ENCODE data around the gene MESP2.

Gene MESP2

DNA sequence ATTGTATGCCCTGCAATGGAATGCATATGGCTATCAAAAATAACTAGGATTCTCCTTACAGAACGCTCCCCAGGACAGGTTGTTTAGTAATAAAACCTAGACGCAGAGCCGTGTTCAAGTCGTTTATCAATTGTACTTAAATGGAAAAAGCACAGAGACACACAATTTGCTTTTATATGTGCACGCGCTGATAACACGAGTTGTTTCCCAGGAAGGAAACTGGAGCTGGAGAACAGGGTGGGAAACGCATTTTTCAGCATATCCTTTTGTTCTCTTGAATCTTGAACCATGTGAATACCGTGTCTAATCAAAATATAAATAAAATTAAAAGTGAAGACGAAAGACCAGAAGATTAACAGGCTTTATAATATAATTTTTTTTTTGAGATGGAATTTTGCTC lies 42.2 kb downstream of the MESP2 start:
- no peak overlapping the region for H3K4me3 ChIP-seq (ENCODE audit: low read length)
- H3K4me1 ChIP-seq (ENCODE audit: control insufficient read depth, insufficient read depth, low read length), result no peaks in the 10 kb centered on the region
- H3K27ac ChIP-seq (ENCODE audit: low read depth, low read length), result no peak overlapping the region
- H3K9ac ChIP-seq (ENCODE audit: low read length), result no peak overlapping the region
- peaks cover 18% of the 10 kb centered on the region for H3K27me3 ChIP-seq (ENCODE audit: control insufficient read depth, insufficient read depth, low read length)
- H3K36me3 ChIP-seq (ENCODE audit: control insufficient read depth, insufficient read depth, low read length), result no peaks in the 10 kb centered on the region

DNA sequence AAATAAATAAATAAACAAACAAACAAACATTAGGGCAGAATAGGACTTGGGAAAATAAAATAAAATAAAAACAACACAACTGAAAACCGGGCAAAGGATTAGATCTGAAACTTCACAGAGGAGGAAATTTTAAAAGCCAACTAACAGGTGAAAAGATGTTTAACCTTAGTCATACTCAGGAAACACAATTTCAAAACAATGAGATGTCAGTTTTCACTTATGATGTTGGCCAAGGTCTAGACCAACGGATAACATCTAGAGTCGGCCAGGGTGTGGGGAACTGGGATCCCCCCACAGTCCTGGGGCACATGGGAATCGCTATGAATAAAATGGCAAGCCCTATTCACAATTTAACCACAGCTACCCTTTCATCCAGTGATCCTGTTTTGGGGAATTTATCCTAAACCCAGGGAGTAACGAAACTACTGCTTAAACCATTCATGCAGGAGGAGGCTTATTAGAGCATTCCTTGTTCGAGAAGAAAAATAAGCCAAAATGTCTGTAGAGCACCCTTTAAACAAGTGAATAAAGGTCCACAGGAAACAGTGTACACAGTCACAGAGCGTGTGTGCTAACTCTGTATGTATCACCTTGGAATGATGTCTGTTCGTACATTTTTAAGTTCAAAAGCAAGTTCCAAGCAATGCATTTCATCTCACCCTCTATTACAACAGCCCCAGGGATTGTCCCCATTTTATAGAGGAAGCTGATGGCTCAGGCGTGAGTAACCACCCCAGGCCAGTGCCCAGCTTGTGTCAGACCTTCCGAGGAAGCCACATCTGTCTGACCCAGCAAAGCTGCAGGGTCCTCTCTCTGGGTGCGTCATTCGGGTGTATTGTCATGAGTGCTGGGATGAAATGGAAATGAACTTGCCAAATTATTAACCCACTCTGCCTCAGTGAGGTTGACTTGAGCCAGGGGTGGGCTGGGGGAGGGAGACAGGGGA lies 44.8 kb downstream of the MESP2 start:
- no peak overlapping the region for H3K27ac ChIP-seq (ENCODE audit: low read depth, low read length)

DNA sequence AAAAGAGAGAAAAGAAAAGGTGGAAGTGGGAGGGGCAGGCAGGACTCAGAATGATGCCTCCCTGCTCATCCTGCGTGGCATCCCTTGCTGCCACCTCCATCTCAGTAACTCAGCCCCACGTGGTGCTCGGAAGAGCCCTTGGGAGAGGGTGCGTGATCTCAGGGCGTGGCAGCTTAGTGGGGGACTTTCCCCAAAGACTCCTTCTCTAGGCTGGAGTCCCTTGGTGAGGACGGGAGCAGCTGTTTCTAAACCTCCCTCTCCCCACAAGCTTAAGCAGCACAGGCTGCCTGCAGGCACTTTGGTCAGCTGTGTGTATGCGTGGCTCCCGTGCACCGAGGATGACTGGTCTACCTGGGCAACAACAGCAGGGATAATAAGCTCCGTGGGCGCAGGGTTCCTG lies 45.9 kb downstream of the MESP2 start:
- Histone ChIP-seq H3K36me3 (ENCODE audit: control insufficient read depth, insufficient read depth, low read length) (no peaks in the 10 kb centered on the region), H3K9ac (ENCODE audit: low read length) (no peak overlapping the region), H3K27ac (ENCODE audit: low read depth, low read length) (no peak overlapping the region), H3K4me1 (ENCODE audit: control insufficient read depth, insufficient read depth, low read length) (no peaks in the 10 kb centered on the region), H3K27me3 (ENCODE audit: control insufficient read depth, insufficient read depth, low read length) (peaks cover 3% of the 10 kb centered on the region), H3K4me3 (ENCODE audit: low read length) (no peak overlapping the region)

More for the DNA sequence above, 44.8 kb downstream of the MESP2 start:
- H3K4me3 ChIP-seq (ENCODE audit: low read length), result no peak overlapping the region
- H3K36me3 ChIP-seq (ENCODE audit: control insufficient read depth, insufficient read depth, low read length), result no peaks in the 10 kb centered on the region
- H3K27me3 ChIP-seq (ENCODE audit: control insufficient read depth, insufficient read depth, low read length), result peaks cover 7% of the 10 kb centered on the region
- no peak overlapping the region for H3K9ac ChIP-seq (ENCODE audit: low read length)
- H3K4me1 ChIP-seq (ENCODE audit: control insufficient read depth, insufficient read depth, low read length), result no peaks in the 10 kb centered on the region

DNA sequence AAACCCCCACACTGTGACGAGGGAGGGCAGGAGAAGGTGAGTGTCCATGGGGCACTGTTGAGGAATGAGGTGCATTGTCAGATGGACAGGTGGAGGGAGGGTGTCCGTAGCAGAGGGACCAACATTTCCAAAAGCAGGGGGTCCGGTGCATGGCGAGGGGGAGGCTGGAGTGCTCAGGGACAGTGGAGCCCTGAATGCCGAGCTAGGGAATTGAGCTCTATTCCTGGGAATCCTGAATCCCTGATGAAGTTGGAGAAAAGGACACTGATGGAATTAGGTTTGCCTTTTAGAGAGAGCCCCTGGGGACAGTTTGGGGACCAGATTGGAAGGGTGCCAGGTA lies 46.4 kb downstream of the MESP2 start:
- no peak overlapping the region for H3K4me3 ChIP-seq (ENCODE audit: low read length)
- no peak overlapping the region for H3K9ac ChIP-seq (ENCODE audit: low read length)
- no peak overlapping the region for H3K27ac ChIP-seq (ENCODE audit: low read depth, low read length)
- H3K4me1 ChIP-seq (ENCODE audit: control insufficient read depth, insufficient read depth, low read length), result no peaks in the 10 kb centered on the region
- no peaks in the 10 kb centered on the region for H3K36me3 ChIP-seq (ENCODE audit: control insufficient read depth, insufficient read depth, low read length)
- peaks cover 3% of the 10 kb centered on the region for H3K27me3 ChIP-seq (ENCODE audit: control insufficient read depth, insufficient read depth, low read length)

DNA sequence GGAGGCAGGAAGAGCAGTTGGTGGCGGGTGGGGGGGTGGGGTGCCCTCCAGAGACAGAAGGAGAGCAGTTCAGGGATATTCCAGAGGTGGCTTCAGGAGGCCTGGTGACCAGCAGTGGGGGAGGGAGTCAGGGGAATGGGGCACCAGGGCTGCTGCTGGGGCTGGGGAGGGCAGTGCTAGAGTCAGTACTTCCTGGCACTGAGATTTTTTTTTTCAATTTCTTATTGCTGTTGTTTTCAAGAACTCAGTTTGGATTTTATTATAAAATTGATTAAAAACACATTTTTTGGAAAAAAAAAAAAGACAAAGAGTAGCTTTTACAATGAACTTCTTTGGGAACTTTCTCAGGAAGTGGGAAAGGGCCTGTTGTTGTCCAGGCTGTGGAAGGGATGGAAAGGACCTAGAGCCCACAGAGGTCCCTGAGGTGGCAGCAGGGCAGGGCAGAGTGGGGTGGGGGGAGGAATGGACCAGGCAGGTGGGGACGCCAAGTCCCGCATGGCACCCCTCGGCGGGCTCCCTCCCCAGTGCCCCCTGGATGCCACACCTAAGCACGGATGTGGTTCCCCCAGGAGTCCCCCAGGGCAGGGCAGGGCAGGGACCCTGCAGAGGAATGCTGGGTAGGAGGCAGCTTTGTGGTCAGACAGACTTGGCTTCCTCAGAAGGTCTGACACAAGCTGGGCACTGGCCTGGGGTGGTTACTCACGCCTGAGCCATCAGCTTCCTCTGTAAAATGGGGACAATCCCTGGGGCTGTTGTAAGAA lies 47.0 kb downstream of the MESP2 start:
- Histone ChIP-seq H3K9ac (ENCODE audit: low read length) (no peak overlapping the region), H3K36me3 (ENCODE audit: control insufficient read depth, insufficient read depth, low read length) (no peaks in the 10 kb centered on the region), H3K27me3 (ENCODE audit: control insufficient read depth, insufficient read depth, low read length) (peaks cover 3% of the 10 kb centered on the region), H3K27ac (ENCODE audit: low read depth, low read length) (no peak overlapping the region), H3K4me1 (ENCODE audit: control insufficient read depth, insufficient read depth, low read length) (no peaks in the 10 kb centered on the region), H3K4me3 (ENCODE audit: low read length) (no peak overlapping the region)

DNA sequence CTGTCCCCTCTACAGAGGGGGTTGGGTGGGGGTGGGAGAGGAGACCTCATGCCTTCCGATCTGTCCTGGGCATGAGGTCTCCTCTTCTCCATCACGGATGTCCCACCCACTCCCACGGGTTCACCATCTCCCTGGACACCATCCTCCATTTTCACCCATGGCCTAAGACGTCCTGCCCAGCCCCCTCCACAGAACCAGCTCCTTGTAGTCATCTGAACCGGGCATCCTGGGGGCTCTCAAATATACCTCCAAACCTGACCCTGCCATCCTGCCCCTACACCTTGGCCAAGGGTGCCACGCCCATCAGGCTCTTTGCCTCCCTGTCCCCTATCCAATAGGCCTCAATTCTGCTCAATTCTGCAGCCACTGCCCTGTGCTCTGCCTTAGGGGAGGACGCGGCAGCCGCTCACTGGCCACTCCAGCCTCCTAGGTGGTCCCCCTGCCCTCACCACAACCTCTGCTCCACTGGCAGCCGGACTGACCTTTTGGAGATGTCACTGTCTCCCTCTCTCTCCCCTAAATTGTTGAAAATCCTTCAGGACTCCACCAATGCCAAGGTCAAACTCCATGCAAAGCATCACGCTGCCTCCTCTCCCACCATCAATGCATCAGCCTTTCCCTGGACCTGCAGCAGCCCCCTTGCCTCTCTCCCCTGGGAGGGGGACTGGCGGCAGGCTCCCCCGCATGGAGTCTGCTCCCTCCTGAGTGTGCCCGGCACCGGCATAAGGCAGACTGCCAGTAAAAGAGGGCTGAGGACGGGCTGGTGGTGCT lies 47.9 kb downstream of the MESP2 start:
- peaks cover 5% of the 10 kb centered on the region for H3K4me1 ChIP-seq (ENCODE audit: control insufficient read depth, insufficient read depth, low read length)
- no peak overlapping the region for H3K4me3 ChIP-seq (ENCODE audit: low read length)
- no peaks in the 10 kb centered on the region for H3K36me3 ChIP-seq (ENCODE audit: control insufficient read depth, insufficient read depth, low read length)
- no peak overlapping the region for H3K27ac ChIP-seq (ENCODE audit: low read depth, low read length)
- no peak overlapping the region for H3K9ac ChIP-seq (ENCODE audit: low read length)
- H3K27me3 ChIP-seq (ENCODE audit: control insufficient read depth, insufficient read depth, low read length), result peaks cover 3% of the 10 kb centered on the region

DNA sequence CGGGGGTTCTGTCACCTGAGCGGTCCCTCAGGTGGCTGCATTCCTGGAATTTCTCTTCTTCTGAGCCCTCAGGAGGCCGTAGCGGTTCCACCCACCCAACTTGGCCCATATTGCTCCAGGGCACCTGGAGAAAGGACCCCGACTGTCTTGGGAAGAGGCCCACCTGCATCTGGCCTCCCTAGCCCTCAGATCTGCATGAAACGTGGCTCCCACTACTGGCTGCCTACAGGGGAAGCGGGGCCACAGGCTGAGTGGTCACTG lies 48.4 kb downstream of the MESP2 start:
- H3K27ac ChIP-seq (ENCODE audit: low read depth, low read length), result no peak overlapping the region
- no peaks in the 10 kb centered on the region for H3K36me3 ChIP-seq (ENCODE audit: control insufficient read depth, insufficient read depth, low read length)
- peaks cover 5% of the 10 kb centered on the region for H3K4me1 ChIP-seq (ENCODE audit: control insufficient read depth, insufficient read depth, low read length)
- H3K27me3 ChIP-seq (ENCODE audit: control insufficient read depth, insufficient read depth, low read length), result peaks cover 3% of the 10 kb centered on the region
- H3K9ac ChIP-seq (ENCODE audit: low read length), result no peak overlapping the region
- no peak overlapping the region for H3K4me3 ChIP-seq (ENCODE audit: low read length)

DNA sequence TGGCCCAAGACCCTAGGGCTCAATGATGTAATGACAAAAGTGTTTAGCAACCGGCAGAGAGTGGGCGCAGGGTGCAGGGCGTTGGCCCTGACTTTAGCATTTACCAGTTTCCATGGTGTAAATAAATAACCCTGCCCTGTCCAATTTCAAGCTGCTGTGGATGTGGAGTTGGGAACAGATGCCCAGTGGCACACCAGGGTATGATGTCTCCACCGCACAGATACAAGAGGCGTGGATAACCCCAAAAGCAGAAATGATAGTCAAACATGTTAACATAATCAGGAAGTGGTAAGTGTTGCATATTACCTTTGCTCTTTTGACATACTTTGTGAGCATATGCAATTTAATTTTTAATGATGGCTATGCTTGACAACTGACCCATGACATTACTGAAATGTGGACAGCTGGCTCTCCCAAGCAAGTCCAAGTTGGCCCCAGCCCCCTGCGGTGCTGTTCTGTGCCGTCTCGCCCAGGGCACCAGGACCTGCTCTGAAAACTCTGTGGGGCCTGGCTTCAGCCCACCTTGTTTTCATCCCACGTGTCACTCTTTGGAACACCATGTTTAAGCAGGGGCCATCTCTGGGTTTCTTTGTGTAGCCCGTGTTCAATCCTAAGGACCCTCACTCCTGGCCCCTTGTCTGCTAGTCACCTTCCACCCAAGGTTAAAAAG lies 49.3 kb downstream of the MESP2 start:
- H3K4me1 ChIP-seq (ENCODE audit: control insufficient read depth, insufficient read depth, low read length), result peaks cover 5% of the 10 kb centered on the region
- no peak overlapping the region for H3K27ac ChIP-seq (ENCODE audit: low read depth, low read length)
- H3K9ac ChIP-seq (ENCODE audit: low read length), result no peak overlapping the region
- no peaks in the 10 kb centered on the region for H3K36me3 ChIP-seq (ENCODE audit: control insufficient read depth, insufficient read depth, low read length)
- H3K4me3 ChIP-seq (ENCODE audit: low read length), result no peak overlapping the region
- peaks cover 3% of the 10 kb centered on the region for H3K27me3 ChIP-seq (ENCODE audit: control insufficient read depth, insufficient read depth, low read length)

DNA sequence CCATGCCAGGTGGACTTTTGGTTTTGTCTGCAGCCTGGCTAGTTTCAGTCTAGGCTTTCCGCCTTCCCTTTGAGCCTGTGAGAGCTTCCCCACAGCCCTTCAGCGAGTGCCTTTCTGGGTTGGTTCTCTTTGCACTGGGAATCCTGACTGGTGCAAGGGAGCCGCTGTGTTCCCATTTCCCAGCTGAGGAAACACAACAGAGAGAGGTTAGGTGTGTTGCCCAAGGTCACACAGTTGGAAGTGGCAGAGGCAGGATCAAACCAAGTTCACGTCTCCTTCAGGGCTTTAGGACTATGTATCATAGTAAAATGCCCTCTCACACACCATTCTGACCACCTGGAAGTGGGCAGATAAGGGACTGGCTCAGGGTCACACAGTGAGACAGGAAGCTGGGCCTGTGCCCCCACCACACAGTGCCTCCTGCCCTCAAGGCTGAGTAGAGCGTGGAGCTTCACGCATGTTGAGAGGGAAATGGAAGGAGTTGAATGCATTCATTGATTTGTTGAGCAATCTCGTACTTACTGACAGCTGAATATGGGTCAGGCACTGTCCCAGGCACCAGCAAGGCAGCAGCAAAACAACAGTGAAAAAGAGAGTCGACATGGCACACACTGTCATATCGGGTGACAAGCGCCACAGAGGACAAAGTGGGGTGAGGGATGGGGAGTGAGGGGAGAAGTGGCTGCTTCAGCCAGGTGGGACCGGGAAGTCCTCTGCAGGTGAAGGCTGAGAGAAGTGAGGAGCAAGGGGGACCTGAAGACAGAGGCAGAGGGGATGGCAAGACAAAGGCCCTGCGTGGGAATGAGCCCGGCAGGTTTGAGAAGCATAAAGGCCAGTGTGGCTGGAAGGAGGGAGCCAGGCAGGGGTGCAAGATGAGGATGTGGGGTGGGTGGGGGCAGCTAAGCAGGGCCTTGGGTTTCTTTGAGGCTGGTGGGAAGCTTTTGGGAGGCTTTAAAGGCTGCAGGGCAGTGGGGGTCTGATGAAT lies 50.8 kb downstream of the MESP2 start:
- Histone ChIP-seq H3K4me1 (ENCODE audit: control insufficient read depth, insufficient read depth, low read length) (peaks cover 5% of the 10 kb centered on the region), H3K9ac (ENCODE audit: low read length) (no peak overlapping the region), H3K4me3 (ENCODE audit: low read length) (no peak overlapping the region), H3K27ac (ENCODE audit: low read depth, low read length) (no peak overlapping the region), H3K27me3 (ENCODE audit: control insufficient read depth, insufficient read depth, low read length) (peaks cover 3% of the 10 kb centered on the region), H3K36me3 (ENCODE audit: control insufficient read depth, insufficient read depth, low read length) (no peaks in the 10 kb centered on the region)

DNA sequence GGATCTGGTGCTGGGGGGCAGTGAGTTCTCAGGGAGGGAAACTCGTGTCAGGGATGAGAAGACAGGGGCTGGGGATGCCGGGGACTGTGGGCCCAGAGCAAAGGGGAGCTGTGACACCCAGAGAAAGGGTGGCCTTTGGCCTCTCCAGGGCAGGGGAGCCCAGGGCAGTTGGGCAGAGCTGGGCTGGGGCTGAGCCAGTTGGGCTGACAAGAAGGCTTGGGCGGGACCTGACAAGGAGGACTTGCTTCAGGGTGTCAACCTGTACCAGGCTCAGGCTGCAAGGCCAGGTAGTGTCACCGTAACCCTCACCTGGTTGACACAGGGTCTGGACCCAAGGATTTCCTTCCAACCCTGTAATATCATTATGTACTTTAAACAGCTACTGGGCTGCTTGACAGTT lies 51.7 kb downstream of the MESP2 start:
- Histone ChIP-seq H3K36me3 (ENCODE audit: control insufficient read depth, insufficient read depth, low read length) (peaks cover 2% of the 10 kb centered on the region), H3K27ac (ENCODE audit: low read depth, low read length) (no peak overlapping the region), H3K4me3 (ENCODE audit: low read length) (no peak overlapping the region), H3K27me3 (ENCODE audit: control insufficient read depth, insufficient read depth, low read length) (peaks cover 3% of the 10 kb centered on the region), H3K4me1 (ENCODE audit: control insufficient read depth, insufficient read depth, low read length) (peaks cover 5% of the 10 kb centered on the region), H3K9ac (ENCODE audit: low read length) (no peak overlapping the region)

Data from rectal smooth muscle tissue (tissue), 1 donor.